Ammon's horn (tissue), 1 donor: ENCODE data around the gene EPB41L2.
"Not testable (repeated sequence)": the region's sequence is repeated elsewhere in the genome, so short reads cannot be mapped to it uniquely, and the experiment has no call there.

ENCODE experiments used
- DNase-seq: peaks from one replicate; pipeline ENCODE4 v3.0.0-alpha.2; 2016; ENCODE audit warnings: low spot score

Gene EPB41L2

GRCh38 chr6:131003488-131004386, 59.3 kb downstream of the EPB41L2 start:
- DNase-seq, result peak; percentile 40

GRCh38 chr6:131002661-131002980, 60.4 kb downstream of the EPB41L2 start:
- DNase-seq, result no peak

- DNase-seq, result no peak
These were observed 60.9 kb downstream of the EPB41L2 start for GRCh38 chr6:131001945-131002660.

- DNase-seq, result peak; percentile 65
These were observed 61.8 kb downstream of the EPB41L2 start for GRCh38 chr6:131001111-131001736.

GRCh38 chr6:131000544-131000943, 62.5 kb downstream of the EPB41L2 start:
- DNase-seq, result no peak

- peak; percentile 45 for DNase-seq
These were observed 65.8 kb downstream of the EPB41L2 start for GRCh38 chr6:130997061-130997753.

- no peak for DNase-seq
These were observed 66.4 kb downstream of the EPB41L2 start for GRCh38 chr6:130996635-130997034.

- DNase-seq, result no peak
These were observed 67.1 kb downstream of the EPB41L2 start for GRCh38 chr6:130995783-130996447.

- DNase-seq, result no peak
These were observed 68.5 kb downstream of the EPB41L2 start for GRCh38 chr6:130994319-130995097.

- DNase-seq, result no peak
These were observed 69.7 kb downstream of the EPB41L2 start for GRCh38 chr6:130993292-130993765.

- no peak for DNase-seq
These were observed 71.5 kb downstream of the EPB41L2 start for GRCh38 chr6:130991422-130992137.

GRCh38 chr6:130987539-130987938, 75.5 kb downstream of the EPB41L2 start:
- DNase-seq, result not testable (repeated sequence)

GRCh38 chr6:130985115-130985514, 77.9 kb downstream of the EPB41L2 start:
- no peak for DNase-seq

- no peak for DNase-seq
These were observed 80.0 kb downstream of the EPB41L2 start for GRCh38 chr6:130982941-130983456.

- DNase-seq, result no peak
These were observed 80.9 kb downstream of the EPB41L2 start for GRCh38 chr6:130982135-130982534.

GRCh38 chr6:130981409-130981808, 81.6 kb downstream of the EPB41L2 start:
- no peak for DNase-seq

GRCh38 chr6:130980310-130981032, 82.6 kb downstream of the EPB41L2 start:
- DNase-seq, result no peak

- no peak for DNase-seq
These were observed 84.2 kb downstream of the EPB41L2 start for GRCh38 chr6:130978660-130979396.
